NCI-H187 (cell line): ENCODE measurements around the gene DDX60.

Experiments
- DNase-seq, 2 experiments: peaks; one replicate each; lab custom pipeline; 2025; lab: John Stamatoyannopoulos, UW

The DDX60 gene

DNA sequence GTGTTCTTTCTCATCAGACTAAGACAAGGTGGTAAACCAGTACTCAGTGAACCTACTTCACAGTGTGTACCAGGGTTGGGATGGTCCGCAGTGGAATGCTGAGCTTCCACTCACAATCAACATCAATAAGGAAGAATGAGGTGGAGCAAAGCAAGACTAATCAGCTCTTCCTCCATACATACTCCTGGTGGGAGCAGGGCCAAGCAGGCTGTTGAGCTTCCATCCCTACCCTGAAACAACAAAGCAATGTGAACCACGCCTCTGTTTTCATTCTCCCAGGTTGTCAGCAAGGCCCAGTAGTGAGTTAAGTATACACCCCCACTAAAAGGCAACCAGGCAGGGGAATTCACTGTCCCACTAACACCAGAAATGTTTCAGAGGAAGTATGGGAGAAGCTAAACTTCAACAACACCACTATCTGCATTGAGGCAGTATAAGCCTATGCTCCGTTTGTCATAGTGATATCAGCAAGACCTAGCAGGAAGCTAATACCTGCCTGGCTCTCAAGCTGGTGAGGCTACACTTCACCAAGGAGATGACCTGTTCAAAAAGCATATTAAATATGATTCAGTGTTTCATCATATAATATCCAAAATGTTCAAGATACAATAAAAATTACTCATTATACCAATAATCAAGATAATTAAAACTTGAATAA is 109.5 kb downstream of the DDX60 start:
- DNase-seq = no peak

DNA sequence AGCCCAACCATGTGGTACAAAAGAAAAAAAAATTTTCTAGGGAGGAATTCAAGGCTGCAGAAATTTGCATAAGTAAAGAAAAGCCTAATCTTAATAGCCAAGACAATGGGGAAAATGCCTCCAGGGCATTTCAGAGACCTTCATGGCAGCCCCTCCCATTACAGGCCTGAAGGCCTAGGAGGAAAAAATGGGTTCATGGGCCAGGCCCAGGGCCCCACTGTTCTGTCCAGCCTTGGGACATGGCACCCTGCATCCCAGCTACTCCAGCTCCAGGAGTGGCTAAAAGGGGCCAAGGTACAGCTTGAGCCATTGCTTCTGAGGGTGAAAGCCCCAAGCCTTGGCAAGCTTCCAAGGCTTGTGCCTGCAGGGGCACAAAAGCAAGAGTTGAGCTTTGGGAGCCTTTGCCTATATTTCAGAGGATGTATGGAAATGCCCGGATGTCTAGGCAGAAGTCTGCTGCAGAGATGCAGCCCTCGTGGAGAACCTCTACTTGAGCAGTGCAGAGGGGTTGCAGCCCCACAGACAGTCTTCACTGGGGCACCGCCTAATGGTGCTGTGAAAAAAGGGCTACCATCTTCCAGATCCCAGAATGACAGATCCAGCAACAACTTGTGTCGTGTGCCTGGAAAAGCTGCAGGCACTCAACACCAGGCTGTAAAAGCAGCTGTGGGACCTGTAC is 115.2 kb downstream of the DDX60 start:
- no peak for DNase-seq

GRCh38 chr4:168200685-168201084 is 117.9 kb downstream of the DDX60 start:
- no peak for DNase-seq

GRCh38 chr4:168199260-168199957 is 119.1 kb downstream of the DDX60 start:
- DNase-seq = no peak

GRCh38 chr4:168197926-168198325 is 120.6 kb downstream of the DDX60 start:
- DNase-seq = no peak

- DNase-seq = no peak
Observed at GRCh38 chr4:168188754-168189153, 129.8 kb downstream of the DDX60 start.

GRCh38 chr4:168183717-168184571 is 134.6 kb downstream of the DDX60 start:
- no peak for DNase-seq

DNA sequence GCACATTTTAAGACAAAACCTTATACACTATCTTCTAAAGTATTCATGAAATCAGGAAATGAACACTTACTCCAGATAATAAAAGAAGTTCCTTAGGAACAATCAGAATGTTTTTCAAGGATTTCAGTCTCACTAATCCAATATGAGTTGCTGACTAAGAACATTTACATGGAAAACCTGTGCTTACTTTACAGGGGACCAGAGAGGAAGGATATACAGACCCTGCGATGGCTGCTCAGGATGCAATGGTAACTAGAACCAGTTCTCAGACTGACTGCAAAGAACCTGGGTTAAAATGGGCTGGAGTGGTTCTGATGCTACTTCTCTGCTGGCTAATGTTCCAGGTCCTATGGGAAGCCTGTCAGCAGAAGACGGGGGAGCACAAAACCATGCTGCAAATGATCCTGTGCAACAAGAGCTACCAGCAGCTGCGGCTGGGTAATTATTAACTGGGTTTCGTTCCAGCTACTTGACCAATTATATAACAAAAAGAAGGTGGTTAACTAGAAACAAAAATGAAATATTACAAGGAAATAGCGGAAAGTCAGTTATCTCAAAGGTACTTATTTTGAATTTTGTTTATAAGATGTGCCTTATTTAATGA is 140.9 kb downstream of the DDX60 start:
- no peak for DNase-seq

DNA sequence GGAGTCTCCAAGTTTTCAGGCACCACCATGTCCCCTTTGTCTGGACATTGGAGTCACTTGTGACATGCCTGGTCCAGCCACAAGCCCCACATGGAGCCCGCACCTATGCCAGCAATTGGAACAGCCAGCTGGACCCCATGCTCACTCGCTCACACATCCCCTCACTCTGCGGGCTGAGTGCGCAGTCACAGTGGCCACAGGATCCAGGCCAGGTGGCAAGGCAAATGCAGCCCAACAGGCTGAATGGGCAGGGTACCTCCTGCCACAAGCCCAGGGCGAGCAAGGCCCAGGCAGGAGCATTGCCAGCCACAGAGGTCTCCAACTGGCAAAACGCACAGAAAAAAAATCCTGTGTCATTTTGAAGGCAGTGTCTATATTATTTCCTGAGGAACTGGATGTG is 144.2 kb downstream of the DDX60 start:
- no peak for DNase-seq

- DNase-seq = no peak
Observed at GRCh38 chr4:168167714-168168284, 150.8 kb downstream of the DDX60 start.
